ENCODE data around the gene PALLD. TPM values are rescaled to one million over a fixed set of nuclear protein-coding genes. Genes with fewer than 3 reads are reported as not detected.

The PALLD gene
- total RNA-seq, 1 experiment from 2014 or later: 23.7 TPM

GRCh38 chr4:168516841-168517240, 20.0 kb downstream of the PALLD start:
- Mint-ChIP-seq H3K36me3 (no peaks in the 10 kb centered on the region), H3K27me3 (ENCODE audit: low read depth) (no peaks in the 10 kb centered on the region), H3K27ac (no peak overlapping the region), H3K4me3 (no peak overlapping the region), H3K9me3 (peaks cover 3% of the 10 kb centered on the region; the same call in 1 of the 2 replicates), H3K4me1 (no peaks in the 10 kb centered on the region; the same call in none of the 2 replicates)
- TF ChIP-seq HMGXB4 (CRISPR knock-in tag; IDR thresholded peaks at IDR 0.05) (no peak), ZNF425 (CRISPR knock-in tag; conservative IDR thresholded peaks at IDR 0.05) (no peak), ERG (CRISPR knock-in tag; IDR thresholded peaks at IDR 0.05) (no peak), MXD4 (CRISPR knock-in tag; IDR thresholded peaks at IDR 0.05; ENCODE audit: borderline replicate concordance) (no peak), ZMAT4 (CRISPR knock-in tag; IDR thresholded peaks at IDR 0.05) (no peak), ZNF416 (CRISPR knock-in tag; IDR thresholded peaks at IDR 0.05) (no peak), ZNF138 (CRISPR knock-in tag; conservative IDR thresholded peaks at IDR 0.05) (no peak), RELA (CRISPR knock-in tag; IDR thresholded peaks at IDR 0.05; ENCODE audit: borderline replicate concordance) (no peak), SMAD3 (CRISPR knock-in tag; IDR thresholded peaks at IDR 0.05; ENCODE audit: borderline replicate concordance) (no peak), NR1H2 (CRISPR knock-in tag; IDR thresholded peaks at IDR 0.05) (no peak), ZNF317 (CRISPR knock-in tag; IDR thresholded peaks at IDR 0.05; ENCODE audit: borderline replicate concordance, low read depth) (no peak), CBFB (CRISPR knock-in tag; IDR thresholded peaks at IDR 0.05; ENCODE audit: low read depth) (no peak), ZNF281 (CRISPR knock-in tag; IDR thresholded peaks at IDR 0.05) (no peak), SP1 (CRISPR knock-in tag; conservative IDR thresholded peaks at IDR 0.05) (no peak), KAT7 (CRISPR knock-in tag; IDR thresholded peaks at IDR 0.05; ENCODE audit: borderline replicate concordance) (no peak), AFF4 (CRISPR knock-in tag; IDR thresholded peaks at IDR 0.05; ENCODE audit: borderline replicate concordance) (no peak), JAZF1 (CRISPR knock-in tag; IDR thresholded peaks at IDR 0.05) (no peak), ATF2 (CRISPR knock-in tag; IDR thresholded peaks at IDR 0.05; ENCODE audit: borderline replicate concordance, low read depth) (no peak), USF2 (CRISPR knock-in tag; IDR thresholded peaks at IDR 0.05) (no peak)
- DNase-seq (ENCODE audit: low spot score) (no peak), ATAC-seq (no peak)
- POLR2A ChIA-PET: no interaction called here
- CTCF ChIA-PET: no interaction called here

Measured in WTC11 (cell line).